GM13977 (cell line): ENCODE data around the gene C1orf232.

Experiments
- DNase-seq: peaks from one replicate; pipeline ENCODE4 v3.0.0; 2012; ENCODE audit warnings: low spot score
- CTCF ChIP-seq: IDR thresholded peaks from 2 replicates; pipeline ENCODE4 v1.5.1; 2012; ENCODE audit warnings: mild to moderate bottlenecking, control low read depth; ENCODE audit not compliant: insufficient read depth; ENCODE audit errors: extremely low read depth, missing control alignments
- in situ Hi-C: fragments of 300-500 bp; cut with MboI; formaldehyde crosslinking; loops from one replicate; pipeline ENCODE4 v1.12.0; 2022; ENCODE audit warnings: low sequenced_read_pairs, low pct_unique_long_range_greater_than_20kb, mixed read lengths, inconsistent platforms; ENCODE audit not compliant: unreplicated experiment

Gene C1orf232

GRCh38 chr1:26158908-26159742 is 9.6 kb downstream of the C1orf232 start, which contains the start of gene FAM110D:
TSS of gene FAM110D (plus strand) at chr1:26159079. CDS start at chr1:26161292, 2,213 bp downstream.
- no peak for DNase-seq
- no peak for TF ChIP-seq CTCF
- in situ Hi-C loops = no loop called here

- no peak for TF ChIP-seq CTCF
- no peak for DNase-seq
- in situ Hi-C loops = no loop called here
Observed at GRCh38 chr1:26158271-26158907, 10.4 kb downstream of the C1orf232 start.

- TF ChIP-seq CTCF = no peak
- in situ Hi-C loops = no loop called here
- DNase-seq = no peak
Observed at GRCh38 chr1:26156285-26157038, 12.3 kb downstream of the C1orf232 start.

GRCh38 chr1:26155370-26156284 is 13.1 kb downstream of the C1orf232 start:
- in situ Hi-C loops = no loop called here
- no peak for DNase-seq
- no peak for TF ChIP-seq CTCF

GRCh38 chr1:26154750-26155149 is 14.0 kb downstream of the C1orf232 start:
- no peak for TF ChIP-seq CTCF
- in situ Hi-C loops = no loop called here
- DNase-seq = no peak
